A549 (cell line): Measurements from ENCODE around the gene RBMS3. TPM values are rescaled to one million over a fixed set of nuclear protein-coding genes. Genes with fewer than 3 reads are reported as not detected.
A peak's percentile ranks its signal among the peaks of the same experiment; 100 is the strongest.

ENCODE experiments used
- ATAC-seq, 2 experiments: fragments of 200-7000 bp in 1 of 2; fragments of >200 bp in 1 of 2; cut with Nextera tagmentation in 1 of 2; cut with Tn5 transposase in 1 of 2; 3 replicates each; pipeline versions ENCODE4 v1.8.0 to v1.9.1; 2018 to 2020; ENCODE audit warnings: mild to moderate bottlenecking in 1 of 2, moderate library complexity in 1 of 2
- CTCF ChIA-PET: fragments of 300-600 bp; sonication (Branson Sonifier 250); formaldehyde crosslinking; extraction: SDS; loops from one replicate; lab custom pipeline; 2021; ENCODE audit warnings: antibody characterized with exemption, inconsistent platforms; lab: Yijun Ruan, JAX
- POLR2A ChIA-PET: fragments of 350-600 bp; formaldehyde crosslinking; extraction: SDS; loops from one replicate; lab custom pipeline; 2021; ENCODE audit warnings: antibody characterized with exemption, inconsistent platforms; lab: Yijun Ruan, JAX
- DNase-seq, 2 experiments: peaks; one replicate each; pipeline versions ENCODE4 v3.0.0 to v3.0.0-alpha.2; 2011 to 2016; ENCODE audit warnings: low read depth in 1 of 2, low spot score in 1 of 2
- FAIRE-seq: peaks from 2 replicates; lab custom pipeline; 2011; peaks lifted over from hg19 to GRCh38; lab: Jason Lieb, UNC
- H3K27ac ChIP-seq, 2 experiments: fragments of >200 bp; sonication (Bioruptor Twin); formaldehyde crosslinking; 3 replicates each; pipeline ENCODE4 v1.5.1; 2016 to 2017
- H3K4me1 ChIP-seq: fragments of >200 bp; sonication (Bioruptor Twin); formaldehyde crosslinking; 3 replicates; pipeline ENCODE4 v1.6.1; 2016
- H3K4me2 ChIP-seq: fragments of >200 bp; sonication (Bioruptor Twin); formaldehyde crosslinking; 3 replicates; pipeline ENCODE4 v1.6.1; 2016
- H3K4me3 ChIP-seq: fragments of >200 bp; sonication (Bioruptor Twin); formaldehyde crosslinking; 3 replicates; pipeline ENCODE4 v1.5.1; 2016
- H3K9me3 ChIP-seq: fragments of >200 bp; sonication (Bioruptor Twin); formaldehyde crosslinking; 3 replicates; pipeline ENCODE4 v1.6.1; 2016
- CBX2 ChIP-seq: fragments of 200-600 bp; sonication (generic); IDR thresholded peaks from 2 replicates; pipeline ENCODE4 v1.6.1; 2016; ENCODE audit warnings: low read depth, mild to moderate bottlenecking, borderline replicate concordance
- CEBPB ChIP-seq, 2 experiments: fragments of >200 bp in 1 of 2; sonication (Bioruptor Twin) in 1 of 2; formaldehyde crosslinking in 1 of 2; IDR thresholded peaks; 2 replicates each; pipeline ENCODE4 v1.6.1; 2012 to 2016
- CHD2 ChIP-seq: fragments of 150-350 bp; IDR thresholded peaks from 2 replicates; pipeline ENCODE4 v1.6.1; 2014; ENCODE audit warnings: low read length; ENCODE audit not compliant: partially characterized antibody
- EHF ChIP-seq: fragments of 250-450 bp; sonication (Bioruptor Pico); IDR thresholded peaks from 2 replicates; pipeline ENCODE4 v1.5.0; 2020; ENCODE audit warnings: mild to moderate bottlenecking
- EP300 ChIP-seq, 2 experiments: fragments of >200 bp; sonication (Bioruptor Twin); formaldehyde crosslinking; IDR thresholded peaks; 2 replicates in 1 of 2; 3 replicates in 1 of 2; pipeline ENCODE4 v1.6.1; 2016 to 2017
- ESRRA ChIP-seq: fragments of 150-350 bp; IDR thresholded peaks from 2 replicates; pipeline ENCODE4 v1.6.1; 2014; ENCODE audit warnings: mild to moderate bottlenecking, low read length, borderline replicate concordance
- HDAC2 ChIP-seq: fragments of 200-600 bp; sonication (generic); IDR thresholded peaks from 2 replicates; pipeline ENCODE4 v1.6.1; 2016
- HOXB5 ChIP-seq: fragments of 250-450 bp; sonication (Bioruptor Pico); IDR thresholded peaks from 2 replicates; pipeline ENCODE4 v1.5.0; 2020; ENCODE audit warnings: mild to moderate bottlenecking, moderate library complexity
- KDM5A ChIP-seq: fragments of 200-600 bp; sonication (generic); IDR thresholded peaks from 2 replicates; pipeline ENCODE4 v1.6.1; 2016; ENCODE audit warnings: antibody characterized with exemption, mild to moderate bottlenecking
- MAFK ChIP-seq: fragments of 450-650 bp; IDR thresholded peaks from 2 replicates; pipeline ENCODE4 v1.6.1; 2014; ENCODE audit not compliant: partially characterized antibody
- NPAS2 ChIP-seq: fragments of 250-450 bp; sonication (Bioruptor Pico); IDR thresholded peaks from 2 replicates; pipeline ENCODE4 v1.8.0; 2022; ENCODE audit warnings: mild to moderate bottlenecking, moderate library complexity, borderline replicate concordance
- NR3C1 ChIP-seq: fragments of >200 bp; sonication (Bioruptor Twin); formaldehyde crosslinking; IDR thresholded peaks from 3 replicates; pipeline ENCODE4 v1.6.1; 2017
- PHF8 ChIP-seq: fragments of 200-600 bp; sonication (generic); IDR thresholded peaks from 2 replicates; pipeline ENCODE4 v1.6.1; 2016; ENCODE audit warnings: low read depth, mild to moderate bottlenecking, antibody characterized with exemption, moderate library complexity, borderline replicate concordance
- POLR2AphosphoS2 ChIP-seq: conservative IDR thresholded peaks from 2 replicates; pipeline ENCODE4 v1.6.1; 2012; ENCODE audit warnings: low read length, improper control_type of control experiment, inconsistent platforms
- RAD21 ChIP-seq, 2 experiments: fragments of >200 bp in 1 of 2; sonication (Bioruptor Twin) in 1 of 2; formaldehyde crosslinking in 1 of 2; IDR thresholded peaks in 1 of 2; conservative IDR thresholded peaks in 1 of 2; 2 replicates in 1 of 2; 3 replicates in 1 of 2; pipeline ENCODE4 v1.6.1; 2012 to 2018; ENCODE audit warnings: inconsistent platforms in 1 of 2
- RCOR1 ChIP-seq: fragments of 150-350 bp; IDR thresholded peaks from 2 replicates; pipeline ENCODE4 v1.6.1; 2014; ENCODE audit warnings: antibody characterized with exemption, low read length, low read depth
- RFX5 ChIP-seq: fragments of 450-650 bp; IDR thresholded peaks from 2 replicates; pipeline ENCODE4 v1.7.1; 2014; ENCODE audit warnings: antibody characterized with exemption, mild to moderate bottlenecking, moderate library complexity
- RNF2 ChIP-seq: fragments of 200-600 bp; sonication (generic); IDR thresholded peaks from 2 replicates; pipeline ENCODE4 v1.6.1; 2016; ENCODE audit warnings: low read depth, mild to moderate bottlenecking, antibody characterized with exemption, moderate library complexity, borderline replicate concordance
- SMC3 ChIP-seq: fragments of >200 bp; sonication (Bioruptor Twin); formaldehyde crosslinking; IDR thresholded peaks from 3 replicates; pipeline ENCODE4 v1.6.1; 2018; ENCODE audit warnings: inconsistent platforms
- SREBF2 ChIP-seq: fragments of 450-650 bp; IDR thresholded peaks from 2 replicates; pipeline ENCODE4 v1.6.1; 2014; ENCODE audit warnings: mild to moderate bottlenecking, moderate library complexity
- TFCP2L1 ChIP-seq: fragments of 250-450 bp; sonication (Bioruptor Pico); IDR thresholded peaks from 2 replicates; pipeline ENCODE4 v1.5.0; 2021; ENCODE audit warnings: mild to moderate bottlenecking
- ZC3H11A ChIP-seq: fragments of 450-650 bp; IDR thresholded peaks from 2 replicates; pipeline ENCODE4 v1.6.1; 2014; ENCODE audit warnings: antibody characterized with exemption, mild to moderate bottlenecking
- ZFP36 ChIP-seq: fragments of 450-650 bp; IDR thresholded peaks from 2 replicates; pipeline ENCODE4 v1.6.1; 2014; ENCODE audit warnings: borderline replicate concordance; ENCODE audit not compliant: partially characterized antibody
- ZNF302 ChIP-seq: fragments of 250-450 bp; sonication (Bioruptor Pico); IDR thresholded peaks from 2 replicates; pipeline ENCODE4 v1.9.0; 2021; ENCODE audit warnings: inconsistent platforms, mild to moderate bottlenecking, moderate library complexity
- WGBS: methylation state at CpG from one replicate; pipeline ENCODE4 v1.1.6; 2017; ENCODE audit errors: missing lambda C conversion rate; 5-methylcytosine and 5-hydroxymethylcytosine counted together
- polyA plus RNA-seq, 4 experiments: library from polyadenylated mRNA; depleted of rRNA in 3 of 4; stranded (reverse); fragments of >200 nt; fragmentation: RNase III in 1 of 4; extraction: RNeasy Plus Mini Kit Qiagen cat#74134 plus additional on column Dnase treatment in 1 of 4; gene quantifications; 2 replicates in 3 of 4; 3 replicates in 1 of 4; pipeline ENCODE4 v1.2.3, GENCODE V29; 2011 to 2017
- TF ChIP-seq, protein P1 (sequence below): fragments of >200 bp; sonication (Bioruptor Twin); formaldehyde crosslinking; IDR thresholded peaks from 3 replicates; pipeline ENCODE4 v1.5.1; 2016
- TF ChIP-seq, protein P2 (sequence below): fragments of 450-650 bp; IDR thresholded peaks from 2 replicates; pipeline ENCODE4 v1.6.1; 2014; ENCODE audit warnings: antibody characterized with exemption
- TF ChIP-seq, protein P3 (sequence below): fragments of 250-450 bp; sonication (Bioruptor Pico); IDR thresholded peaks from 2 replicates; pipeline ENCODE4 v1.5.0; 2021; ENCODE audit warnings: mild to moderate bottlenecking, moderate library complexity, borderline replicate concordance
- TF ChIP-seq, protein P4 (sequence below): IDR thresholded peaks from 2 replicates; pipeline ENCODE4 v1.6.1; 2012
- TF ChIP-seq, protein P5 (sequence below): fragments of 250-450 bp; sonication (Bioruptor Pico); IDR thresholded peaks from 2 replicates; pipeline ENCODE4 v1.5.0; 2020; ENCODE audit warnings: low read depth, mild to moderate bottlenecking, moderate library complexity

The RBMS3 gene
- polyA plus RNA-seq, 2 of the 4 experiments (the other 2 are of a cell fraction) = 0.92 to 4.1 TPM

DNA sequence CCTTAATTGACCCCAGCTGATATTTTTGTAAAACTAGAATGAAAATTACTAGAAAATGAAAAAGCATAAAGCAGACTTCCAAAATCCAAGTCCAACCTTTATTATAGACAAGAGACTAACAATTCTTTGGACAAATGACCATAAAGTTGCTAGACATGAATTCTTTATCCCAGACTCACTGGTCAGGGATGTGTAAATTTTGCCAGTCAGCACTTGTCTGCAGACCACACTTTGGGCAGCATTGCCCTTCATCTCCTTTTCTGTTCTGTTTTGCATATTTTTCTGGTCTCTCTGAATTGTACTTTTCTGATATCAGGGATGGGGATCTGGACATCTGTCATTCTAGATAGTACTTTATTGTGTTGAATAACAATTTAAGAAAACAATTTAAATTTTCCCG lies 10.1 kb upstream of the RBMS3 start:
- Histone ChIP-seq H3K4me2 (no peak overlapping the region), H3K9me3 (no peaks in the 10 kb centered on the region), H3K4me1 (no peaks in the 10 kb centered on the region), H3K27ac (no peak overlapping the region), H3K4me3 (no peak overlapping the region)
- CTCF ChIA-PET = interaction anchor here (1.4 kb wide), 1 partner anchor 9 kb away, joined by 4 read pairs; no protein-coding TSS in a partner anchor
- TF ChIP-seq SREBF2 (no peak), RCOR1 (no peak), MAFK (peak; percentile 86), CHD2 (no peak), KDM5A (no peak)
- TF ChIP-seq, protein P1, sequence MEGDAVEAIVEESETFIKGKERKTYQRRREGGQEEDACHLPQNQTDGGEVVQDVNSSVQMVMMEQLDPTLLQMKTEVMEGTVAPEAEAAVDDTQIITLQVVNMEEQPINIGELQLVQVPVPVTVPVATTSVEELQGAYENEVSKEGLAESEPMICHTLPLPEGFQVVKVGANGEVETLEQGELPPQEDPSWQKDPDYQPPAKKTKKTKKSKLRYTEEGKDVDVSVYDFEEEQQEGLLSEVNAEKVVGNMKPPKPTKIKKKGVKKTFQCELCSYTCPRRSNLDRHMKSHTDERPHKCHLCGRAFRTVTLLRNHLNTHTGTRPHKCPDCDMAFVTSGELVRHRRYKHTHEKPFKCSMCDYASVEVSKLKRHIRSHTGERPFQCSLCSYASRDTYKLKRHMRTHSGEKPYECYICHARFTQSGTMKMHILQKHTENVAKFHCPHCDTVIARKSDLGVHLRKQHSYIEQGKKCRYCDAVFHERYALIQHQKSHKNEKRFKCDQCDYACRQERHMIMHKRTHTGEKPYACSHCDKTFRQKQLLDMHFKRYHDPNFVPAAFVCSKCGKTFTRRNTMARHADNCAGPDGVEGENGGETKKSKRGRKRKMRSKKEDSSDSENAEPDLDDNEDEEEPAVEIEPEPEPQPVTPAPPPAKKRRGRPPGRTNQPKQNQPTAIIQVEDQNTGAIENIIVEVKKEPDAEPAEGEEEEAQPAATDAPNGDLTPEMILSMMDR = no peak
- no peak for DNase-seq
- POLR2A ChIA-PET = no interaction called here
- no peak for ATAC-seq
- 98% methylated on average over 1 of the region's 1 CpG for WGBS
- no peak for FAIRE-seq

DNA sequence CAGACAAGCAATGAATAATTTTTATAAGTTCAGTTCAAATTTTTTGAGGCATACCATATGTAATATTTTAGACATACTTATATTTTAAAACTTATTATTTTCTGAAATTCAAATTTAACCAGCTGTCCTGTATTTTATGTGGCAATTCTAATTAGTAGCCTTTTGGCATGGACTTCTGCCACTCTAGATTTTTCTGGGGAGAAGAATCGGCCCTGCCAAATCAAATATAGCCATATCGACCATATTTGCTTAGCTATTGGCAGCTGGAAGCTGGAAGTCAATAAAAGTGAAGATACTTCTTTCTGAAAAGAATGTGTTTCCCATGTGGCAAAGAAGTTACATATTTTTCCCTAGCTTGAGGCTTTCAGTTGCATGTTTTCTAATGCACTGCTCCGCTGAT lies 9.4 kb upstream of the RBMS3 start:
- FAIRE-seq = no peak
- 72% methylated on average over 3 of the region's 3 CpGs for WGBS

DNA sequence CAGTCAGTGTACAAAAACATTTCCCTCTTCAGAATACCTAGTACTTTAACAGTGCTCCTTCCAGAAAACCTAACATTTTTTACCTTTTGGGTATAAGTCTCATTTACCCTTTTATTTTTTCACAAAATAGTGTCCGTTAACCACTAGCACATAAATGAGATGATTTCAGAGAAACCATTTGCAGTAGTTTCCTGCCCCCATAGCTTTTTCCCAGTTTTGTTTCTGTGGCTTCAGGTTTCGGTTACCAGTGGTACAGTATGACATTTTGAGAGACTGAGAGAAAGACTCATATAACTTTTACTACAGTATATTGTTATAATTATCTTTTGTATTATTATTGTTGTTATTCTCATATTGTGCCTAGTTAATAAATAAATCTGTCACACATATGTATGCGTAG lies 6.2 kb upstream of the RBMS3 start:
- CTCF ChIA-PET = no interaction called here
- TF ChIP-seq PHF8 (no peak), TFCP2L1 (CRISPR knock-in tag) (no peak), RAD21 (conservative IDR thresholded peaks at IDR 0.05 in 1 of 2, IDR thresholded peaks at IDR 0.05 in 1 of 2) (no peak), CHD2 (no peak), RNF2 (no peak), EHF (no peak), ESRRA (no peak), NPAS2 (CRISPR knock-in tag) (no peak), ZC3H11A (no peak), KDM5A (no peak)
- TF ChIP-seq, protein P2, sequence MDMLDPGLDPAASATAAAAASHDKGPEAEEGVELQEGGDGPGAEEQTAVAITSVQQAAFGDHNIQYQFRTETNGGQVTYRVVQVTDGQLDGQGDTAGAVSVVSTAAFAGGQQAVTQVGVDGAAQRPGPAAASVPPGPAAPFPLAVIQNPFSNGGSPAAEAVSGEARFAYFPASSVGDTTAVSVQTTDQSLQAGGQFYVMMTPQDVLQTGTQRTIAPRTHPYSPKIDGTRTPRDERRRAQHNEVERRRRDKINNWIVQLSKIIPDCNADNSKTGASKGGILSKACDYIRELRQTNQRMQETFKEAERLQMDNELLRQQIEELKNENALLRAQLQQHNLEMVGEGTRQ = no peak
- TF ChIP-seq, protein P3, sequence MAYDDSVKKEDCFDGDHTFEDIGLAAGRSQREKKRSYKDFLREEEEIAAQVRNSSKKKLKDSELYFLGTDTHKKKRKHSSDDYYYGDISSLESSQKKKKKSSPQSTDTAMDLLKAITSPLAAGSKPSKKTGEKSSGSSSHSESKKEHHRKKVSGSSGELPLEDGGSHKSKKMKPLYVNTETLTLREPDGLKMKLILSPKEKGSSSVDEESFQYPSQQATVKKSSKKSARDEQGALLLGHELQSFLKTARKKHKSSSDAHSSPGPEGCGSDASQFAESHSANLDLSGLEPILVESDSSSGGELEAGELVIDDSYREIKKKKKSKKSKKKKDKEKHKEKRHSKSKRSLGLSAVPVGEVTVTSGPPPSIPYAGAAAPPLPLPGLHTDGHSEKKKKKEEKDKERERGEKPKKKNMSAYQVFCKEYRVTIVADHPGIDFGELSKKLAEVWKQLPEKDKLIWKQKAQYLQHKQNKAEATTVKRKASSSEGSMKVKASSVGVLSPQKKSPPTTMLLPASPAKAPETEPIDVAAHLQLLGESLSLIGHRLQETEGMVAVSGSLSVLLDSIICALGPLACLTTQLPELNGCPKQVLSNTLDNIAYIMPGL = no peak

More for the DNA sequence above, 9.4 kb upstream of the RBMS3 start:
- POLR2A ChIA-PET = no interaction called here
- Histone ChIP-seq H3K4me2 (no peak overlapping the region), H3K4me3 (no peak overlapping the region), H3K27ac (no peak overlapping the region), H3K9me3 (no peaks in the 10 kb centered on the region), H3K4me1 (no peaks in the 10 kb centered on the region)
- TF ChIP-seq SMC3 = no peak
- TF ChIP-seq POLR2AphosphoS2 = no peak
- TF ChIP-seq CEBPB (IDR thresholded peaks at IDR 0.05) = no peak
- TF ChIP-seq NR3C1 = no peak
- TF ChIP-seq EP300 (IDR thresholded peaks at IDR 0.05) = no peak
- TF ChIP-seq, protein P4, sequence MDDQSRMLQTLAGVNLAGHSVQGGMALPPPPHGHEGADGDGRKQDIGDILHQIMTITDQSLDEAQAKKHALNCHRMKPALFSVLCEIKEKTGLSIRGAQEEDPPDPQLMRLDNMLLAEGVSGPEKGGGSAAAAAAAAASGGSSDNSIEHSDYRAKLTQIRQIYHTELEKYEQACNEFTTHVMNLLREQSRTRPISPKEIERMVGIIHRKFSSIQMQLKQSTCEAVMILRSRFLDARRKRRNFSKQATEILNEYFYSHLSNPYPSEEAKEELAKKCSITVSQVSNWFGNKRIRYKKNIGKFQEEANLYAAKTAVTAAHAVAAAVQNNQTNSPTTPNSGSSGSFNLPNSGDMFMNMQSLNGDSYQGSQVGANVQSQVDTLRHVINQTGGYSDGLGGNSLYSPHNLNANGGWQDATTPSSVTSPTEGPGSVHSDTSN = no peak
- no peak for TF ChIP-seq ZFP36
- no peak for TF ChIP-seq HOXB5 (CRISPR knock-in tag)
- TF ChIP-seq ZNF302 (CRISPR knock-in tag) = no peak
- TF ChIP-seq CBX2 = no peak
- no peak for TF ChIP-seq CHD2
- TF ChIP-seq, protein P1 = no peak
- TF ChIP-seq RFX5 = no peak
- TF ChIP-seq SREBF2 = no peak
- no peak for TF ChIP-seq HDAC2
- TF ChIP-seq, protein P5, sequence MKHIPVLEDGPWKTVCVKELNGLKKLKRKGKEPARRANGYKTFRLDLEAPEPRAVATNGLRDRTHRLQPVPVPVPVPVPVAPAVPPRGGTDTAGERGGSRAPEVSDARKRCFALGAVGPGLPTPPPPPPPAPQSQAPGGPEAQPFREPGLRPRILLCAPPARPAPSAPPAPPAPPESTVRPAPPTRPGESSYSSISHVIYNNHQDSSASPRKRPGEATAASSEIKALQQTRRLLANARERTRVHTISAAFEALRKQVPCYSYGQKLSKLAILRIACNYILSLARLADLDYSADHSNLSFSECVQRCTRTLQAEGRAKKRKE (CRISPR knock-in tag) = no peak
- DNase-seq = no peak
- no peak for ATAC-seq
- CTCF ChIA-PET = interaction anchor here (1.4 kb wide), 1 partner anchor 9 kb away, joined by 4 read pairs; no protein-coding TSS in a partner anchor

More for the DNA sequence above, 6.2 kb upstream of the RBMS3 start:
- FAIRE-seq = no peak
- Histone ChIP-seq H3K4me1 (no peaks in the 10 kb centered on the region), H3K4me2 (no peak overlapping the region), H3K9me3 (no peaks in the 10 kb centered on the region), H3K27ac (no peak overlapping the region), H3K4me3 (no peak overlapping the region)
- no peak for ATAC-seq
- POLR2A ChIA-PET = no interaction called here
- WGBS = 90% methylated on average over 3 of the region's 3 CpGs
- DNase-seq = no peak
